HFFc6 (cell line): ENCODE data around the gene TYMS. TPM values are rescaled to one million over a fixed set of nuclear protein-coding genes. Genes with fewer than 3 reads are reported as not detected.

ENCODE experiments used
- DNase-seq: peaks from one replicate; pipeline ENCODE4 v3.0.0-alpha.2; 2018
- H3K27ac Mint-ChIP-seq: 2 replicates; pipeline ENCODE4 v1.8.0; 2020; ENCODE audit warnings: mild to moderate bottlenecking, mixed read lengths
- H3K27me3 Mint-ChIP-seq: 2 replicates; pipeline ENCODE4 v1.8.0; 2021; ENCODE audit warnings: mild to moderate bottlenecking, moderate library complexity, mixed read lengths; ENCODE audit not compliant: insufficient read depth
- H3K36me3 Mint-ChIP-seq: 2 replicates; pipeline ENCODE4 v1.8.0; 2021; ENCODE audit warnings: low read depth, mixed read lengths
- H3K4me1 Mint-ChIP-seq: 2 replicates; pipeline ENCODE4 v1.8.0; 2020; ENCODE audit warnings: low read depth, mixed read lengths
- H3K4me3 Mint-ChIP-seq: 2 replicates; pipeline ENCODE4 v1.8.0; 2020; ENCODE audit warnings: mild to moderate bottlenecking, moderate library complexity, mixed read lengths
- H3K9me3 Mint-ChIP-seq: 2 replicates; pipeline ENCODE4 v1.8.0; 2020; ENCODE audit warnings: mild to moderate bottlenecking, mixed read lengths
- total RNA-seq, 6 experiments: library from RNA; stranded (reverse); fragmentation: NEBNext Ultra II Directional; extraction: Animal tissue kit (Norgen Biotek cat#: 25700); gene quantifications; 2 replicates in 1 of 6; 3 replicates in 5 of 6; pipeline ENCODE4 v1.2.3, GENCODE V29; 2021
- TF ChIP-seq, protein P1 (sequence below): fragments of 200-600 bp; sonication (generic); IDR thresholded peaks from 2 replicates; pipeline ENCODE4 v1.5.0; 2021; ENCODE audit warnings: antibody characterized with exemption, mild to moderate bottlenecking

Gene TYMS
- total RNA-seq, 6 experiments from 2014 or later, result 88.6 to 179 (median 153) TPM

DNA sequence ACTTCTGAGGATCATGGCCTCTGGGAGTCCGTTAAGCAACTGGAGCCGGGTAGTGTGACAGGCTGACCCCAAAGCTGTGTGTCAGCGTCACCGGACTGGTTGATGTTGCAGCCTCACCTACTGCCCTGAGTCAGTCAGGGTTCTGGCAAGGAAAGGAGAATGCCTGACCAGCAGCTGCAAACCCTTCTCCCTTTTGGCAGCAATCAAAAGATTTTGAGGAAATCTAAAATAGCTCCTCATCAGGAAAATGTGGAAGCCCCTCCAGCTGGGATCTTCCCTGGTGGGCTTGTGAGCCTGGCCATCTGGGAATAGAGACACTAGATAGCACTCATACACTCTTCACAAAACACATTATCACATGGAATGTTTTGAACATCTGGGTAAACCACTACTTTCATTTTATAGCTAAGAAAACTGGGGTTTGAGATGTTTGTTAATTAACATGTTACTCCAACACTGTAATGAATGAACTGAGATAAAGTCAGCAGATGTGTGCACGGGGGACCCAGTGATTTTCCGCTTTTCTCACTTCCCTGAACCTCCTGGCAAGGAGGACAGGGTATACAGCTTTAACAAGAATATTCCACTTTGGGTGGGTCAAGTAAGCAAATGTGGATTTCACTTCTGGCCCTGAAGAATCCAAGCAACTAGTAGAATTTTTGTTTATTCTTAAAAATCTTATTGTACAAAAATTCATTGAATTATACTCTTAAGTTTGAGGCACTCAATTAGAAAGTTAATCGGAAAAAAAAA lies 36.0 kb upstream of the TYMS start:
- Mint-ChIP-seq H3K27me3 (peaks cover 27% of the 10 kb centered on the region), H3K9me3 (no peaks in the 10 kb centered on the region), H3K27ac (no peak overlapping the region), H3K4me3 (no peak overlapping the region), H3K36me3 (no peaks in the 10 kb centered on the region), H3K4me1 (peaks cover 3% of the 10 kb centered on the region; the same call in 1 of the 2 replicates)
- no peak for DNase-seq
- TF ChIP-seq, protein P1, sequence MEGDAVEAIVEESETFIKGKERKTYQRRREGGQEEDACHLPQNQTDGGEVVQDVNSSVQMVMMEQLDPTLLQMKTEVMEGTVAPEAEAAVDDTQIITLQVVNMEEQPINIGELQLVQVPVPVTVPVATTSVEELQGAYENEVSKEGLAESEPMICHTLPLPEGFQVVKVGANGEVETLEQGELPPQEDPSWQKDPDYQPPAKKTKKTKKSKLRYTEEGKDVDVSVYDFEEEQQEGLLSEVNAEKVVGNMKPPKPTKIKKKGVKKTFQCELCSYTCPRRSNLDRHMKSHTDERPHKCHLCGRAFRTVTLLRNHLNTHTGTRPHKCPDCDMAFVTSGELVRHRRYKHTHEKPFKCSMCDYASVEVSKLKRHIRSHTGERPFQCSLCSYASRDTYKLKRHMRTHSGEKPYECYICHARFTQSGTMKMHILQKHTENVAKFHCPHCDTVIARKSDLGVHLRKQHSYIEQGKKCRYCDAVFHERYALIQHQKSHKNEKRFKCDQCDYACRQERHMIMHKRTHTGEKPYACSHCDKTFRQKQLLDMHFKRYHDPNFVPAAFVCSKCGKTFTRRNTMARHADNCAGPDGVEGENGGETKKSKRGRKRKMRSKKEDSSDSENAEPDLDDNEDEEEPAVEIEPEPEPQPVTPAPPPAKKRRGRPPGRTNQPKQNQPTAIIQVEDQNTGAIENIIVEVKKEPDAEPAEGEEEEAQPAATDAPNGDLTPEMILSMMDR, result no peak

- H3K4me3 Mint-ChIP-seq, result no peak overlapping the region
Measured at GRCh38 chr18:622289-622688, 35.2 kb upstream of the TYMS start.

DNA sequence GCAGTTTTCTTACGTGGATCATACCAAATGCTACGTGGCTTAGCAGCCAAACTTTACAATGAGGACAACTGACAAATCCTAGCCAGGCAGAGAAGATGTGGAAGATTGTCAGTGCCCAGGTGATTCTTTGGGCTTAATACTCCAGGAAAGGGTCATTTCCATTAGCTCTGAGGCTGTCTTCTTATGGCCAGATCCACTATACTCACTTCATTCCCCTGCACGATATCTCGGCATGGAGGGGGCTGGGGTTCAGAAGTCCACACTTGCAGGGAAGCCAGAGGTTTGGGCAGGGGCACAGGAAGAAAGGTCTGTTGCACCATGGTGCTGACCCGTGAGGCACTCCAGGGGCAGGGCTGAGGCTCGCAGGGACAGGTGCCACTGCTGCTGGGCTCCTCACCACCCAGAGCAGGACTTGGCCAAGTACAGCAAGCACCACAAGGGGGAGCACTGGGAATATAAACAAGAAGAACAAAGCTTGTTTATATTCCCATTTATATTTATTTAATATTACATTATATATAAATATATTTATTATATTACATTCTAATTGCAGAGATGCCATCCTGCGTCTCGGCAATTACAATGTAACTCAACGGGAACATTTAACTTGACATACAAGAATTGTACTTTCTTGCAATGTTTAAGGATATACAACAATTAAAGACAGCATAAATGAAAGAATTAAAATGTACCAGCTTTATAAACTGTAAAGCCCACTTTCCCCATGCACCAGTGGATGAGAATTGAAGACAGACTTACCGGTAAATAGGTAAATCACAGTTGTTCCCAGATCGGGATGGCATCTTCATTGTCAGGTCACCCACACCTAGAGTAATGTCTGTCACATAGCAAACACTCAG lies 33.5 kb upstream of the TYMS start:
- TF ChIP-seq, protein P1, result peak; percentile 93
- Mint-ChIP-seq H3K36me3 (no peaks in the 10 kb centered on the region), H3K4me1 (no peaks in the 10 kb centered on the region), H3K4me3 (no peak overlapping the region), H3K27ac (no peak overlapping the region), H3K9me3 (no peaks in the 10 kb centered on the region), H3K27me3 (peaks cover 23% of the 10 kb centered on the region)
- DNase-seq, result peak; percentile 63

More at GRCh38 chr18:622289-622688, 35.2 kb upstream of the TYMS start:
- H3K27me3 Mint-ChIP-seq, result peaks cover 29% of the 10 kb centered on the region
- H3K9me3 Mint-ChIP-seq, result no peaks in the 10 kb centered on the region
- no peak overlapping the region for H3K27ac Mint-ChIP-seq
- DNase-seq, result no peak
- no peaks in the 10 kb centered on the region for H3K4me1 Mint-ChIP-seq
- TF ChIP-seq, protein P1, result no peak
- H3K36me3 Mint-ChIP-seq, result no peaks in the 10 kb centered on the region

GRCh38 chr18:627231-627630 lies 30.2 kb upstream of the TYMS start:
- no peaks in the 10 kb centered on the region for H3K9me3 Mint-ChIP-seq
- TF ChIP-seq, protein P1, result no peak

DNA sequence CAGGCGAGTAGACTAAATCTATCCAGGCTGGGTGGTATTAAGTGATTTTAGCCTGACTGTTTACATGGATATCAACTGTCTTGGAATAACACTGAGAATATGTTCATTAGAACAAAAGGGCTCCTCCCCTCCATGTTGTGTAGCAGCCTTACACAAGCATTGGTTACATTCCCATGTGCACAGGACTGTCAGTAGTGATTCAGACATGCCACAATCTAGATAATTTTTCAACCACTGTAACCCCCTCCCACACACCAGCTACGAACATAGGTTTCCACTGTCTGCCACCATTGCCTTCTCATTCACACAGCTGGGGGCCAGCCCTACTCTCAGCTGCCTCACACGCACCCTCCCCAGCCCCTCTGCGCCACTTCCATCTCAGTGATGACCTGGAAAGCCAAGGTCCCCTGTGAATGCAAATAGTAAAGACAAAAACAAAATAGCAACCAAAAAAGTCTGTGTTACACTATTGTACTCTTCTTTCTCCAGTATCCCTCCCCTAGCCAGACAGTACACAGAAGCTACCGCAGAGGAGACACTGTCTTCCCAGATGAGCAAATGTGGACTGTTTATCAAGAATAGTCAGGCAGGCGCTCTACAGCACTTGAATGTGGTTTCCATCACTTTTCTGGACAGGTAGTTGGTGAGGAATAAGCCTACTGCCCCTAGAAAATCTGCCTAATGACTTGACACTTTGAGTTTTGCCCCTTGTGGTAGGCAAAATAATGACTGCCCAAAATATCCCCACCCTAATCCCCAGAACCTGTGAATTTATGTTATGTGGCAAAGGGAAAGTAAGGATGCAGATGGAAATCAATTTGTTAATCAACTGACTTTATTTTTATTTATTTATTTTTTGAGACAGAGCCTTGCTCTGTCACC lies 27.9 kb upstream of the TYMS start:
- H3K9me3 Mint-ChIP-seq, result no peaks in the 10 kb centered on the region
- H3K27me3 Mint-ChIP-seq, result peaks cover 16% of the 10 kb centered on the region

More at GRCh38 chr18:627231-627630, 30.2 kb upstream of the TYMS start:
- peaks cover 16% of the 10 kb centered on the region for H3K27me3 Mint-ChIP-seq
- H3K4me1 Mint-ChIP-seq, result no peaks in the 10 kb centered on the region
- no peak overlapping the region for H3K27ac Mint-ChIP-seq
- DNase-seq, result no peak
- no peak overlapping the region for H3K4me3 Mint-ChIP-seq
- no peaks in the 10 kb centered on the region for H3K36me3 Mint-ChIP-seq

More for the DNA sequence above, 27.9 kb upstream of the TYMS start:
- no peak overlapping the region for H3K27ac Mint-ChIP-seq
- TF ChIP-seq, protein P1, result peak; percentile 59
- H3K36me3 Mint-ChIP-seq, result no peaks in the 10 kb centered on the region
- peaks cover 9% of the 10 kb centered on the region for H3K4me1 Mint-ChIP-seq
- no peak for DNase-seq
- no peak overlapping the region for H3K4me3 Mint-ChIP-seq
